ENCODE measurements around the gene NT5DC3.
"Not testable (repeated sequence)": the region's sequence is repeated elsewhere in the genome, so short reads cannot be mapped to it uniquely, and the experiment has no call there.

Gene NT5DC3

GRCh38 chr12:103851127-103851526, 10.1 kb upstream of the NT5DC3 start:
- in situ Hi-C loops (cut with HindIII; ENCODE audit: low pct_unique_long_range_greater_than_20kb, low sequenced_read_pairs): no loop called here
- no peak for TF ChIP-seq JUND (IDR thresholded peaks at IDR 0.05; ENCODE audit: low read depth)

GRCh38 chr12:103850429-103850828, 9.4 kb upstream of the NT5DC3 start:
- no peak for TF ChIP-seq JUND (IDR thresholded peaks at IDR 0.05; ENCODE audit: low read depth)
- DNase-seq (ENCODE audit: low read depth in 1 of 2, low spot score in 1 of 2): no peak
- in situ Hi-C loops (cut with HindIII; ENCODE audit: low pct_unique_long_range_greater_than_20kb, low sequenced_read_pairs): no loop called here

More at GRCh38 chr12:103851127-103851526, 10.1 kb upstream of the NT5DC3 start:
- no peak for DNase-seq (ENCODE audit: low read depth in 1 of 2, low spot score in 1 of 2)

- DNase-seq (ENCODE audit: low read depth in 1 of 2, low spot score in 1 of 2): no peak
- no peak for TF ChIP-seq JUND (IDR thresholded peaks at IDR 0.05; ENCODE audit: low read depth)
- in situ Hi-C loops (cut with HindIII; ENCODE audit: low pct_unique_long_range_greater_than_20kb, low sequenced_read_pairs): no loop called here
Measured at GRCh38 chr12:103848917-103849491, 8.0 kb upstream of the NT5DC3 start.

- DNase-seq (ENCODE audit: low read depth in 1 of 2, low spot score in 1 of 2): peak; percentile 17 to 68
- TF ChIP-seq JUND (IDR thresholded peaks at IDR 0.05; ENCODE audit: low read depth): no peak
- in situ Hi-C loops (cut with HindIII; ENCODE audit: low pct_unique_long_range_greater_than_20kb, low sequenced_read_pairs): no loop called here
Measured at GRCh38 chr12:103848143-103848542, 7.1 kb upstream of the NT5DC3 start.

- in situ Hi-C loops (cut with HindIII; ENCODE audit: low pct_unique_long_range_greater_than_20kb, low sequenced_read_pairs): no loop called here
- no peak for TF ChIP-seq JUND (IDR thresholded peaks at IDR 0.05; ENCODE audit: low read depth)
- DNase-seq (ENCODE audit: low read depth in 1 of 2, low spot score in 1 of 2): no peak
Measured at GRCh38 chr12:103846415-103846814, 5.4 kb upstream of the NT5DC3 start.

GRCh38 chr12:103844305-103844704, 3.3 kb upstream of the NT5DC3 start:
- in situ Hi-C loops (cut with HindIII; ENCODE audit: low pct_unique_long_range_greater_than_20kb, low sequenced_read_pairs): no loop called here
- no peak for TF ChIP-seq JUND (IDR thresholded peaks at IDR 0.05; ENCODE audit: low read depth)

GRCh38 chr12:103841690-103842584, 903 bp upstream of the NT5DC3 start:
- in situ Hi-C loops (cut with HindIII; ENCODE audit: low pct_unique_long_range_greater_than_20kb, low sequenced_read_pairs): no loop called here
- no peak for TF ChIP-seq JUND (IDR thresholded peaks at IDR 0.05; ENCODE audit: low read depth)
- peak; percentile 64 to 97 for DNase-seq (ENCODE audit: low read depth in 1 of 2, low spot score in 1 of 2)

More at GRCh38 chr12:103844305-103844704, 3.3 kb upstream of the NT5DC3 start:
- DNase-seq (ENCODE audit: low read depth in 1 of 2, low spot score in 1 of 2): no peak

- TF ChIP-seq JUND (IDR thresholded peaks at IDR 0.05; ENCODE audit: low read depth): no peak
- in situ Hi-C loops (cut with HindIII; ENCODE audit: low pct_unique_long_range_greater_than_20kb, low sequenced_read_pairs): no loop called here
- DNase-seq (ENCODE audit: low read depth in 1 of 2, low spot score in 1 of 2): no peak
Measured at GRCh38 chr12:103840462-103840875, 565 bp downstream of the NT5DC3 start.

GRCh38 chr12:103839609-103840461, 1.2 kb downstream of the NT5DC3 start:
- TF ChIP-seq JUND (IDR thresholded peaks at IDR 0.05; ENCODE audit: low read depth): no peak
- in situ Hi-C loops (cut with HindIII; ENCODE audit: low pct_unique_long_range_greater_than_20kb, low sequenced_read_pairs): no loop called here
- no peak for DNase-seq (ENCODE audit: low read depth in 1 of 2, low spot score in 1 of 2)

- DNase-seq (ENCODE audit: low read depth in 1 of 2, low spot score in 1 of 2): no peak
- in situ Hi-C loops (cut with HindIII; ENCODE audit: low pct_unique_long_range_greater_than_20kb, low sequenced_read_pairs): no loop called here
- no peak for TF ChIP-seq JUND (IDR thresholded peaks at IDR 0.05; ENCODE audit: low read depth)
Measured at GRCh38 chr12:103839103-103839502, 1.9 kb downstream of the NT5DC3 start.

GRCh38 chr12:103838254-103838914, 2.6 kb downstream of the NT5DC3 start:
- DNase-seq (ENCODE audit: low read depth in 1 of 2, low spot score in 1 of 2): peak in 1 of 2 experiments; percentile 70
- no peak for TF ChIP-seq JUND (IDR thresholded peaks at IDR 0.05; ENCODE audit: low read depth)
- in situ Hi-C loops (cut with HindIII; ENCODE audit: low pct_unique_long_range_greater_than_20kb, low sequenced_read_pairs): no loop called here

GRCh38 chr12:103836345-103836744, 4.7 kb downstream of the NT5DC3 start:
- TF ChIP-seq JUND (IDR thresholded peaks at IDR 0.05; ENCODE audit: low read depth): no peak
- no peak for DNase-seq (ENCODE audit: low read depth in 1 of 2, low spot score in 1 of 2)
- in situ Hi-C loops (cut with HindIII; ENCODE audit: low pct_unique_long_range_greater_than_20kb, low sequenced_read_pairs): no loop called here

GRCh38 chr12:103835747-103836335, 5.2 kb downstream of the NT5DC3 start:
- DNase-seq (ENCODE audit: low read depth in 1 of 2, low spot score in 1 of 2); in situ Hi-C loops (cut with HindIII; ENCODE audit: low pct_unique_long_range_greater_than_20kb, low sequenced_read_pairs): not testable (repeated sequence)

Data from T47D (cell line).